GM23338 (cell line): ENCODE data around the gene ARF5. TPM values are rescaled to one million over a fixed set of nuclear protein-coding genes. Genes with fewer than 3 reads are reported as not detected.

Experiments used
- ATAC-seq: fragments of 200-7000 bp; cut with Tn5 transposase; 3 replicates; pipeline ENCODE4 v1.9.1; 2020
- DNase-seq: peaks from one replicate; pipeline ENCODE4 v3.0.0-alpha.2; 2015; ENCODE audit warnings: low spot score
- H2AFZ ChIP-seq: fragments of 200-600 bp; sonication (generic); 2 replicates; pipeline ENCODE4 v1.8.0; 2016; ENCODE audit warnings: antibody characterized with exemption, mild to moderate bottlenecking, moderate library complexity
- H3F3A ChIP-seq: fragments of 200-600 bp; sonication (generic); replicated peaks from 2 replicates; pipeline ENCODE4 v1.8.0; 2017; ENCODE audit warnings: antibody characterized with exemption, mixed run types, low read depth
- H3K27ac ChIP-seq: fragments of 200-600 bp; sonication (generic); 2 replicates; pipeline ENCODE4 v1.6.1; 2016; ENCODE audit warnings: low read depth
- H3K27me3 ChIP-seq: fragments of 200-600 bp; sonication (generic); 2 replicates; pipeline ENCODE4 v1.8.0; 2016; ENCODE audit warnings: mild to moderate bottlenecking, mixed run types, moderate library complexity; ENCODE audit not compliant: insufficient read depth
- H3K36me3 ChIP-seq: fragments of 200-600 bp; sonication (generic); 2 replicates; pipeline ENCODE4 v1.8.0; 2016; ENCODE audit warnings: mild to moderate bottlenecking; ENCODE audit not compliant: insufficient read depth
- H3K4me1 ChIP-seq: fragments of 200-600 bp; sonication (generic); 2 replicates; pipeline ENCODE4 v1.8.0; 2016; ENCODE audit warnings: mild to moderate bottlenecking, moderate library complexity; ENCODE audit not compliant: insufficient read depth
- H3K4me2 ChIP-seq: fragments of 200-600 bp; sonication (generic); 2 replicates; pipeline ENCODE4 v1.7.1; 2017; ENCODE audit warnings: mixed run types
- H3K4me3 ChIP-seq: fragments of 200-600 bp; sonication (generic); 2 replicates; pipeline ENCODE4 v1.6.1; 2016; ENCODE audit warnings: mixed run types
- H3K79me2 ChIP-seq: fragments of 200-600 bp; sonication (generic); replicated peaks from 2 replicates; pipeline ENCODE4 v1.8.0; 2017; ENCODE audit warnings: mild to moderate bottlenecking; ENCODE audit not compliant: insufficient read depth
- H3K9me2 ChIP-seq: fragments of 200-600 bp; sonication (generic); 2 replicates; pipeline ENCODE4 v1.8.0; 2017; ENCODE audit not compliant: insufficient read depth
- H4K20me1 ChIP-seq: fragments of 200-600 bp; sonication (generic); replicated peaks from 2 replicates; pipeline ENCODE4 v1.8.0; 2017; ENCODE audit warnings: mild to moderate bottlenecking; ENCODE audit not compliant: insufficient read depth
- H3K27ac Mint-ChIP-seq: 2 replicates; pipeline ENCODE4 v1.8.0; 2020; ENCODE audit warnings: inconsistent platforms, mild to moderate bottlenecking, moderate library complexity, mixed read lengths
- H3K27me3 Mint-ChIP-seq: 3 replicates; pipeline ENCODE4 v1.8.0; 2022; ENCODE audit warnings: low read depth, mild to moderate bottlenecking, moderate library complexity, mixed read lengths, inconsistent platforms; ENCODE audit not compliant: insufficient read depth, poor library complexity
- H3K36me3 Mint-ChIP-seq: 3 replicates; pipeline ENCODE4 v1.8.0; 2021; ENCODE audit warnings: low read depth, mild to moderate bottlenecking, inconsistent platforms, moderate library complexity, mixed read lengths
- H3K4me1 Mint-ChIP-seq: 3 replicates; pipeline ENCODE4 v1.8.0; 2020; ENCODE audit warnings: mild to moderate bottlenecking, inconsistent platforms, mixed read lengths
- H3K4me3 Mint-ChIP-seq: 3 replicates; pipeline ENCODE4 v1.8.0; 2021; ENCODE audit warnings: moderate library complexity, mild to moderate bottlenecking, inconsistent platforms, mixed read lengths
- H3K9me3 Mint-ChIP-seq: 3 replicates; pipeline ENCODE4 v1.8.0; 2020; ENCODE audit warnings: moderate library complexity, mild to moderate bottlenecking, inconsistent platforms, mixed read lengths
- CTCF ChIP-seq, 2 experiments: fragments of 200-600 bp in 1 of 2; sonication (generic) in 1 of 2; conservative IDR thresholded peaks; 2 replicates each; pipeline versions ENCODE4 v1.5.1 to v1.6.1; 2016 to 2017; ENCODE audit warnings: antibody characterized with exemption in 2 of 2, low read depth in 2 of 2, mild to moderate bottlenecking in 2 of 2, moderate library complexity in 1 of 2
- ETS1 ChIP-seq: IDR thresholded peaks from 2 replicates; pipeline ENCODE4 v1.6.1; 2016; ENCODE audit warnings: antibody characterized with exemption
- EZH2 ChIP-seq: fragments of 200-600 bp; sonication (generic); IDR thresholded peaks from one replicate; pipeline ENCODE4 v1.8.0; 2017; ENCODE audit warnings: antibody characterized with exemption, mild to moderate bottlenecking, low read depth; ENCODE audit not compliant: unreplicated experiment
- EZH2phosphoT487 ChIP-seq: fragments of 200-600 bp; sonication (generic); IDR thresholded peaks from one replicate; pipeline ENCODE4 v1.8.1; 2018; ENCODE audit warnings: antibody characterized with exemption; ENCODE audit not compliant: unreplicated experiment
- JUNB ChIP-seq: IDR thresholded peaks from one replicate; pipeline ENCODE4 v1.6.1; 2016; ENCODE audit warnings: antibody characterized with exemption; ENCODE audit not compliant: unreplicated experiment
- NANOG ChIP-seq: IDR thresholded peaks from 2 replicates; pipeline ENCODE4 v1.6.1; 2016; ENCODE audit warnings: antibody characterized with exemption, borderline replicate concordance
- ZNF462 ChIP-seq: fragments of 250-450 bp; sonication (Bioruptor Pico); IDR thresholded peaks from 2 replicates; pipeline ENCODE4 v1.5.0; 2020; ENCODE audit warnings: mild to moderate bottlenecking, moderate library complexity
- polyA plus RNA-seq: library from polyadenylated mRNA; unstranded; fragments of >200 nt; fragmentation: Nextera tagmentation; extraction: Ambion mirVana; gene quantifications from 2 replicates; pipeline ENCODE4 v1.2.1, GENCODE V29; 2016
- total RNA-seq: library from RNA; depleted of rRNA; stranded (reverse); fragments of >200 nt; shearing (Covaris generic); gene quantifications from 2 replicates; pipeline ENCODE4 v1.2.3, GENCODE V29; 2014

Gene ARF5
- total and polyA plus RNA-seq, 2 experiments from 2014 or later, result 196 to 201 TPM

DNA sequence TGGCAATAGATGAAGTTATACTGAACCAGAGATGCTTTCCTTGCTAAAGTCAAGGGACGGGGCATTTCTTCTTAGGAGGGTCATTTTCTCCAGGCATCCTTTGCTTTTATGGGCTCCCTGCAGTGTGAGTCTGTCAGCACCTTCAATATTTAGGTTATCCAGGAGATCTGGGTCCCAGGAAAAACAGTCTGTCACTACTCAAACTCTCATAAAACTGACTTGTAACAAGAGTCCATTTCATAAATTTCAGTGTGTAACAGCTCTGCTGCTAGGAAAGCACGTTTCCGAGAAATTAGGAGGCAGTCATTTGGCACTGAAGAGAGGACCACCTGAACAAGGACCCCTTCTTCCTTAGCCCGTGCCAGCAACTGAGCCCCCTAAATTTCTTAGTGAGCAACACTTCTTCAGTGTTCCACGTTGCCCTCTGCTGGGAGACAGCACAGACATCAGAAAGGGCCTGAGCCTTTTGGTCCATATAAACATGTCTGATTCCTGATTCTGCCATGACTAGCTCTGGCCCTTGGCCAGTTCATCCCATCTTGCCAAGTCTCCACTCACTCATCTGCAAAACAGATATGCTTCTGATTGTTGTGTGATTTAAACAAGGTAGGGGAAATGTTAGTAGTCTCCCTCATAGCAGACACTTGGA, 10.1 kb upstream of the ARF5 start (continued):
- no peak for TF ChIP-seq ZNF462 (CRISPR knock-in tag)

DNA sequence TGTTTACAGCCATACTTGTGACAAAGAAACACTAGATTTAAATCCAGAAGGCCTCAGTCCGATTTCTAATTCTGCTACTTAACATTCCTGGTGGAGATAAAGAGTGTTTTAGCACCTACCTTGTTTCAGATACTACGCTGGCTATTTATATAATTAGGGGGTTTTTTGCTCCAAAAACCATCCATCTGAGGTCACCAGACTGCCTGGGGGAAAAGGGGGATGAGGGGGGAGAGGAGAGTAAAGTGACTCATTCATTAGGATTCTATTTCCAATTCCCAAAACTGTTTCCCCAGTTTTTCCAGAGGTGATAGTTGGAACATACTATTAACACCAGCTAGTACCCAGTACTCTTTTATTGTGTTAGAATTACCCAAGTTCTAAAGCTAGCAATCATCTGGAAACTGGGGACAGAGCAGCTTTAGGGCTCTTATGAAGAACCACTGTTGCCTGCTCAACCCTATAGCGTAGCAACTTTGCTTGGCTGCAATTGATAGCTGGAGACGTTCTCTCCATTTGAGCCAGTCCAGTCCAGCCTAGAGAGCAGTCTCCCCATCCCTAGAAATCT, 9.4 kb upstream of the ARF5 start:
- peaks cover 7% of the 10 kb centered on the region; the same call in 1 of the 2 replicates for H3K36me3 ChIP-seq
- Mint-ChIP-seq H3K27ac (no peak overlapping the region), H3K4me1 (peaks cover 2% of the 10 kb centered on the region), H3K4me3 (no peak overlapping the region), H3K9me3 (no peaks in the 10 kb centered on the region), H3K36me3 (peaks cover 17% of the 10 kb centered on the region), H3K27me3 (peaks cover 3% of the 10 kb centered on the region)
- ATAC-seq (no peak), DNase-seq (no peak)
- H3K27ac ChIP-seq, result no peak overlapping the region
- no peak overlapping the region for H3K4me2 ChIP-seq
- H3K9me2 ChIP-seq, result no peaks in the 10 kb centered on the region
- no peak overlapping the region for H2AFZ ChIP-seq
- no peaks in the 10 kb centered on the region for H3K4me1 ChIP-seq
- H3K79me2 ChIP-seq, result peaks cover 10% of the 10 kb centered on the region; the same call in 1 of the 2 replicates
- no peak overlapping the region for H3K4me3 ChIP-seq
- H4K20me1 ChIP-seq, result peaks cover 17% of the 10 kb centered on the region; the same call in 1 of the 2 replicates
- H3F3A ChIP-seq, result no peaks in the 10 kb centered on the region
- H3K27me3 ChIP-seq, result no peaks in the 10 kb centered on the region
- TF ChIP-seq CTCF (conservative IDR thresholded peaks at IDR 0.05; ENCODE audit: low read depth in 2 of 2) (no peak), NANOG (no peak), EZH2phosphoT487 (no peak), EZH2 (no peak), JUNB (no peak), ETS1 (no peak)
